Stimulated activated CD4-positive, alpha-beta T cell treated with anti-CD3 and anti-CD28 coated beads, Interleukin-2, amount 100 ng/mL, for 48 hours (primary cell): ENCODE results near the gene PUS3.
A peak's percentile ranks its signal among the peaks of the same experiment; 100 is the strongest.

Source experiments
- DNase-seq, 2 donors: peaks; one replicate each; pipeline ENCODE4 v3.0.0-alpha.2; 2020

Gene PUS3

GRCh38 chr11:125941267-125941618 lies 38.2 kb upstream of the PUS3 start:
- no peak for DNase-seq

GRCh38 chr11:125940145-125940544 lies 37.1 kb upstream of the PUS3 start:
- no peak for DNase-seq

- no peak for DNase-seq
These were observed 36.1 kb upstream of the PUS3 start for GRCh38 chr11:125939081-125939521.

DNA sequence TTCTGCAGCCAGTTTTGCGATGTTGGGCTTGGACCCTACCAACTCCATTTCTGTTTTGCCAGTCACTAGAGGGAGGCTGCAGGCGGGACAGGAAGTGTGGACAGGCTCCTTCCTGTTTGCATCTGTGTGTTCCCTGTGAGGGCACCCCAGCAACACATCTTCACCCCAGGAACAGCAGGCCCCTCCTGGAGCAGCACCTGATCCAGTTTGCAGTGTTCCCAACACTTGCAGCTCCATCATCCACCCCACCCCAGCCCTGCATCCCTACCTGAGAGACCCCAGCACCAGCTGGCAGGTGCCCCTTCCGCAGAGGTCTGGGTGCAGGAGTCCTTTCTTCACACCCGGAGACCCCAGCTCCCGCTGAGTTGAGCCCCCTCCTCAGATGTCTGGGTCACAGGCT lies 35.4 kb upstream of the PUS3 start:
- DNase-seq: no peak

GRCh38 chr11:125935618-125936199 lies 32.7 kb upstream of the PUS3 start:
- no peak for DNase-seq

DNA sequence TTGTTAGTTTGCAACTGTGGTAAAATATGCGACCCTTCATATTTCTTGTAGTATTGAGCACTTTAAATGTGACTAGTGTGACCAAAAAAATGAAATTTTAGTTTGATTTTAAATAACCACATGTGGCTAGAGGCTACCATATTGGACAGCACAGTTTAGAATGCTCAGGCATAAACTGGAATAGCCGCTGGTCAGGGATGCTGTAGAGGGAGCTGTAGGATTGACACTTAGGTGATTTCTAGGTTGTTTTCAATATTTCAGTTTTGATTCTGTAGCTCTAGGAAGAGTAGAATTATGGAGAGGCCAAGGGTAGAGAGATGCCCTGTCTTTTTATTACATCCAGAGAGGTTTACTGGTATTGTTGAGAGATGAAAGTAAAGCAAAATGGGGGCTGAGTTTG lies 32.0 kb upstream of the PUS3 start:
- no peak for DNase-seq

DNA sequence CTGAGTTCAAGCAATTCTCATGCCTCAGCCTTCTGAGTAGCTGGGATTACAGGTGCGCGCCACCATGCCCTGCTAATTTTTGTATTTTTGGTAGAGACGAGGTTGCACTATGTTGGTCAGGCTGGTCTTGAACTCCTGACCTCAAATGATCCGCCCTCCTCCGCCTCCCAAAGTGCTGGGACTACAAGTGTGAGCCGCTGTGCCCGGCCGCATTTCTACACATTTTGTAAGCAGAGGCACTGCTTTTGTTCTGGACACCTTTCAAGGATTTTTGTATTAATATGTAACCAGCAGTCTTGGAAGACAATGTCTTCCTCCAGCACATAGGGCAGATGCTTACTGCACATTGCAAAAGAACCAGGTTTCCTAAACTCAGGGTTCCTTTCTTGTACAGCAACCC lies 31.5 kb upstream of the PUS3 start:
- DNase-seq: no peak

- no peak for DNase-seq
These were observed 30.2 kb upstream of the PUS3 start for GRCh38 chr11:125933030-125933813.

DNA sequence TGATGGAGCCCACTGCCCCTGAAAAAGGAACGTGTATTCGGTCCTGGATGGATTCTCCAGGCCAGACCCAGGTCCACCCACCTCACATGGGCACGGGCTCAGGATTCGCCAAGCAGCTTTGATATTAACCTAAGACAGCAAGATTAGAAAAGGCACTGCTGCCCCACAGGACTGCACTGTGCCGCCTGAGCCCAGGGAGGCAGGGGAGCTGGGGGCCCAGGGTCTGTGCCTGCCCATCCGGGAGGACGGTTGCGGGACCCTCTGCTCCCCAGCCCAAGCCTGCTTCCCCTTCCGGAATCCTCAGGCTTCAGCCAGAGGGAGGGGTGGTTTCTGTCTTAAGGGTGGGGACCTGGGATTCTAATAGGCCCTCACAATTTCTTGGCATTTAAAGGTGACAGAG lies 29.3 kb upstream of the PUS3 start:
- DNase-seq: no peak

DNA sequence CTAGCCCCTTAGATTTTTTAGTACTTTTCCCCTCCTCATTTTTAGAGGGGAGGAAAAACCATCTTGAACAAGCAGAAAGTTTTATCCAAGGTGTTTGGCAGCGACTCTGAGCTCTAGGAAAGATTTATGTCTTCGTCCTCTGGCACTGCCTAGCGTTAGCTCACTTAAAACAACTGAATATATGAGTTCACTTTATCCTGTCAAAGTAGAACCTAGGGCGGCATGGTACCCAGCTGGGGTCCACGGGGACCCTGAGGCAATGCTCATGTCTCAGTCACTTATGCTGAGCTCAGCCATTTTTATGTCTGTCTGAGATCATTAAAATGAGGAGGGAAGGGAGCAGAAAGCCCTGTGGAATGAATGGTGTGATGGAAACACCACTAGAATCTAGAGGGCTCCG lies 28.7 kb upstream of the PUS3 start:
- DNase-seq: no peak

DNA sequence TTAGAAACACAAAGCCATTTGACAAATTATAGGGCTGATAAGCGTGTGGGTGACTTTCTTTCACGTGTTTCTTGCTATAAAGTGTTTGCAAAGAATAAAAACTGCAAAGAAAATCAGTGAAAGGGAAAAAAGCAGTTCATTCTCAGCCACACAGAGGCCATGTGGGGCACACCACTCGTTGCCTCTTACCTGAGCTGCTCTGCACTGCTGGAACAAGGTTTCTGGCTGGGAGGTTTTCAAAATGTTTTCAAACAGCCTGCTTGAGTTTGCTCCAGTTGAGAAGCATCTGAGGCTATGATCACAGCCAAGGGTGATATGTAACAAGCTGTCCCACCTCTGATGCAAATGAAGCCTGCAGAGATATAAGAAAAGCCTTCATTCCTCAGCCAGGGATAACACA lies 28.1 kb upstream of the PUS3 start:
- no peak for DNase-seq

DNA sequence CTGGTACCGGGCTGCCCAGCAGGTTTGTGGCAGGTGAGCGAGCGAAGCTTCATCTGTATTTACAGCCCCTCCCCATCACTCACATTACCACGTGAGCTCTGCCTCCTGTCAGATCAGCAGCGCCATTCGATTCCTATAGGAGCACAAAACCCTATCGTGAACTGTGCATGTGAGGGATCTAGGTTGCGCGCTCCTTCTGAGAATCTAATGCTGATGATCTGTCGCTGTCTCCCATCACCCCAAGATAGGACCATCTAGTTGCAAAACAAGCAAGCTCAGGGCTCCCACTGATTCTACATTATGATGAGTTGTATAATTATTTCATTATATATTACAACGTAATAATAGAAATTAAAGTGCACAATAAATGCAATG lies 27.1 kb upstream of the PUS3 start:
- no peak for DNase-seq

- DNase-seq: no peak
These were observed 26.6 kb upstream of the PUS3 start for GRCh38 chr11:125929445-125930075.

- DNase-seq: no peak
These were observed 23.7 kb upstream of the PUS3 start for GRCh38 chr11:125926682-125927081.

- no peak for DNase-seq
These were observed 22.8 kb upstream of the PUS3 start for GRCh38 chr11:125925804-125926203.

- no peak for DNase-seq
These were observed 22.3 kb upstream of the PUS3 start for GRCh38 chr11:125925247-125925740.

- DNase-seq: no peak
These were observed 21.5 kb upstream of the PUS3 start for GRCh38 chr11:125924384-125925007.

DNA sequence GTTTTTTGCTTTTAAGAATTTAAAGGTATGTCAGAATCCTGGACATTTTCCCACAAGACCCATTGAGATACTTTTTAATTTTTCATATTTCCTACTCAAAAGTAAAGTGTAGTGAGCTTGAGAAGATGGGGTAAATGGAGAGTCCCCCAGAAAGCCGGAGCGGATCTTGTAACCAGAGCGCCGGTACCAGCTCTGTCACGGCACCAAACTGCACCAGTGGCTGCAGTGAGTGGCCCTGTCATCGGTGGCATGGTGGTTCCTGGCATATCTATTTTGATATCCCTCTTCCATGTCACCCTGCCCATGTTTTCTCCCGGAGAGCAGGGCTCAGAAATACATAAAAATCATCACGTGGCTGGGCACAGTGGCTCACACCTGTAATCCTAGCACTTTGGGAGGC lies 20.6 kb upstream of the PUS3 start:
- no peak for DNase-seq

DNA sequence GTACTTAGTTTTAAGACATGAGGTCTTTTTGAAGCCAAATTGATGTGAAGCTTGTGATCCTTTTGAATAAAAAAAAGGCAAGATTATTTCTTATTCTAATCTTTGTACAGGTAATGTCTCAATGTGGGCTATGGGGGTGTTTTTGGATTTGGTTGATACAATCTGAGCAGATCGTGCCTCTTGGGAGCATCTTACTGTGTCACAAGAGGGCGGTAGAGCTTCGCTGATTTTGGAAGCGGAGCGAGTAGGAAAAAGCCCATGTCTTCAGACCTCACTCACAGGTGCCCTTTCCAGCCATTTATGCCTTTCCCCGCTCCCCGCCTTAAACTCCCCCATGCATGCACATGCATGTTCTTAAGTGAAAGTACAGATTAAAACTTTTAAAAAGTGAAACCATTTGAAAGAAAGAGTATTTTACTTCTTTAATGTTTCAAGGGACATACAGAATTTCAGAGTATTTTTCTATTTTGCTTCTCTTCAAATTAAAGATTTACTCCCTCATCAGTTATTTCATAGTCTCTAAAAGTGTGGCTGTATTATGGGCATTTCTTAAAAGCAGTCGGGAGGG lies 20.1 kb upstream of the PUS3 start:
- peak; percentile 45 to 50 for DNase-seq

GRCh38 chr11:125922156-125922555 lies 19.1 kb upstream of the PUS3 start:
- no peak for DNase-seq

GRCh38 chr11:125921042-125921441 lies 18.0 kb upstream of the PUS3 start:
- no peak for DNase-seq

GRCh38 chr11:125918140-125918840 lies 15.3 kb upstream of the PUS3 start:
- DNase-seq: no peak
